ENCODE data around the gene PNN.

Gene PNN

GRCh38 chr14:39229601-39230110 is 54.6 kb downstream of the PNN start:
- DNase-seq (ENCODE audit: low spot score), result no peak

- no peak for DNase-seq (ENCODE audit: low spot score)
Observed at GRCh38 chr14:39230416-39231035, 55.5 kb downstream of the PNN start.

- peak; percentile 19 for DNase-seq (ENCODE audit: low spot score)
Observed at GRCh38 chr14:39231751-39232553, 56.9 kb downstream of the PNN start.

Data from AG08396 (cell line).